ENCODE measurements around the gene ADAMTS13. TPM values are rescaled to one million over a fixed set of nuclear protein-coding genes. Genes with fewer than 3 reads are reported as not detected.
"Not testable (repeated sequence)": the region's sequence is repeated elsewhere in the genome, so short reads cannot be mapped to it uniquely, and the experiment has no call there.

ADAMTS13 gene
- polyA plus RNA-seq, 1 donor from 2014 or later, result 0.35 TPM

DNA sequence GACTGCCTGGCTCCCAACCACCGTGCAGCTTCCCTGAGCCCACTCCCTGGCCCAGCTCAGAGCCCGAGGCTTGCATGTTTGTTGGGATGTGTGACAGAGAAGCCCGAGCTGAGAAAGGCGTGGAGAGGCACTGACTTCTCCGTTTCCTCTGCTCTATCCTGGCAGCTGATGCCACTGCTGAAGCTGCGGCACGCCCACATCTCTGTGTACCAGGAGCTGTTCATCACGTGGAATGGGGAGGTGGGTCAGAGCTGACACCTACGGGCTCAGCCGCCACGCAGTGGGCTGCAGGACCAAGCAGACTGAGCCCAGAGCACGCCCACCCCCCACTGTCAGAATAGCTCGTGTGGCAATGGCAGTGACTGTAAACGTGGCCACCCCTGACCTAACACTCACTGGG is 36.7 kb upstream of the ADAMTS13 start:
- no peaks in the 10 kb centered on the region for H3K9me3 Mint-ChIP-seq
- no peak overlapping the region for H3K27ac Mint-ChIP-seq
- no peak overlapping the region for H3K4me3 Mint-ChIP-seq
- peaks cover 3% of the 10 kb centered on the region for H3K27me3 Mint-ChIP-seq
- no peaks in the 10 kb centered on the region for H3K4me1 Mint-ChIP-seq
- H3K36me3 Mint-ChIP-seq, result no peaks in the 10 kb centered on the region

DNA sequence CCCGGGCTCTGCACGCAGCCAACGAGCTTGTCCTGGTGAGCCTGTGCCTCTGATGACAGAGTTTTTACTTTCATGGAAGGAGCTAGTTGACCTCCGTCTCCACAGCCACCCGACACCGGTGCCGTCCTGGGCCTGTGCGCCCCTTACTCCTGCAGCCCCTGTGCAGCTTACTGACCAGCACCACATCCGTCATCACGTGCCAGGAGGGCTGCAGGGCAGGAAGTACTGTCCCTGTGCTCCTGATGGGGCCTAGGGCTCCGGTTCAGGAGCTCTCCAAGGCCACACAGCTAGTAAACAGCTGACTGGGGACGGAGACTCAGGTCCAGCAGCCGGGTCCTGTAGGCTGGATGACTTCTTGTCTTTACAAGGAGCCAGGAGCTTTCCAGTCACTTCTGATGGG is 35.8 kb upstream of the ADAMTS13 start:
- H3K27ac Mint-ChIP-seq, result no peak overlapping the region
- H3K9me3 Mint-ChIP-seq, result no peaks in the 10 kb centered on the region
- peaks cover 4% of the 10 kb centered on the region for H3K27me3 Mint-ChIP-seq
- no peaks in the 10 kb centered on the region for H3K36me3 Mint-ChIP-seq
- H3K4me3 Mint-ChIP-seq, result no peak overlapping the region
- H3K4me1 Mint-ChIP-seq, result no peaks in the 10 kb centered on the region

DNA sequence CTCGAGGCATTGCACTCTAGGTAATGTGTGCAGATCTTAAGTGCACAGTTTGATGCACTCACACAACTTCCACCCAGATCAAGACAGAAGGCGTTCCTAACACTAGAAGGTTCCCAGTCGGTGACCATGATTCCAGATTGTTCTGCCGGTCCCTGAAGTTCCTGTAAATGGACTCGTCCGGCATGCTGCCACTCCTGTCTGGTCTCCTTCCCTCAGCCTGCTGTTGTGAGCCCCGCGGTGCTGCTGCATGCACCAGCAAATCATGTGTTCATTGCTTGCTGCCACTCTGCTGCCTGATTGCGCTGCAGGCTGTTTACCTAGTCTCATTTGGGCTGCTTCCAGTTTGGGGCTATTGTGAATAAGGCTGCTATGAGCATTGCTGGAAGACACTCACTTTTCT is 34.5 kb upstream of the ADAMTS13 start:
- Mint-ChIP-seq H3K4me3 (no peak overlapping the region), H3K27ac (no peak overlapping the region), H3K36me3 (no peaks in the 10 kb centered on the region), H3K4me1 (no peaks in the 10 kb centered on the region), H3K27me3 (peaks cover 4% of the 10 kb centered on the region), H3K9me3 (no peaks in the 10 kb centered on the region)

DNA sequence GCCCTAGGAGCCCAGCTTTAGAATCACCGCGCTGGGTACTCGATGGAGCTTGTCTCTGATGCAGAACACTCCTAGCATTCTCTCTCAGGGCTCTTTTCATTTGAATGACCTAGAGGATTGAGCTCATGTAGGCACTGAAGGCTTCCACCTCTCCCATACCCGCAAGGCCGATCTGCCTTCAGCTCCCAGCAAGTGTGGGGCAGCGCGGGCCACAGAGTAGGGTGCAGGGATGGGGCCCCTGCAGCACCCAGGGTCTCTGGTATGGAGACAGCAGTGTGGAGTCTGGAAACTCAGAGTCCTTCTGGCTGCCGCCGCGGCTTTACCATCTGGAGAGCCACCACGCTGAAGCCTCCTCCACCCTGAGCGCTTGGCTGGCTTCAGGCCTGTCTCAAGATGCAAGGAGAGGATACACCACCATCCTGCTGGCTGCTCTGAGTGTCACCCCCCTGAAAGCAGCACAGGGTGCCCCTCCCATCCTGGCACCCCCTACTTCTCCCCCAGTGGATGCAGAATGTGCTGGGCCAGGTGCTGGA is 33.1 kb upstream of the ADAMTS13 start:
- H3K9me3 Mint-ChIP-seq, result no peaks in the 10 kb centered on the region
- peaks cover 4% of the 10 kb centered on the region for H3K27me3 Mint-ChIP-seq
- no peaks in the 10 kb centered on the region for H3K36me3 Mint-ChIP-seq
- H3K27ac Mint-ChIP-seq, result no peak overlapping the region
- H3K4me1 Mint-ChIP-seq, result no peaks in the 10 kb centered on the region
- H3K4me3 Mint-ChIP-seq, result no peak overlapping the region

DNA sequence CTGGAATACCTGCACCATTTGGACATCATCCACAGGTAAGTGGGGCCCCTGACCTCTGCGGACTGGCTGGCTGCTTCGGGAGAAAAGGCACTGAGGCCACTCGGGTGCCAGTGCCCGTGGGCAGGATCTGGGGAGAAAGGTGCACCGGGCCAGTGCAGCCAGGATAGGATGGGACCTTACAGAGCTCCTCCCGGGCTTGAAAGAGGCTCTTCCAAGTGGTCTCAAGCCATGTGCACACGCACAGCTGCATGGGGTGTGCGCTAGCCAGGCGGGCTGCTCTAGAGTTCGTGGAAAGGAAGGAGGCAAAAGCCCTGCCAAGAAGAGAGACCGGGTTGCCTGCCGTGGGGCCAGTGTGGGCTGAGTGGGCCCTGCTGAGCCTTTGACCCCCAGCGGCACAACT is 32.6 kb upstream of the ADAMTS13 start:
- no peaks in the 10 kb centered on the region for H3K4me1 Mint-ChIP-seq
- peaks cover 4% of the 10 kb centered on the region for H3K27me3 Mint-ChIP-seq
- H3K36me3 Mint-ChIP-seq, result no peaks in the 10 kb centered on the region
- peak overlapping the region in 1 of 4 donors; percentile 67 for H3K4me3 Mint-ChIP-seq
- no peaks in the 10 kb centered on the region for H3K9me3 Mint-ChIP-seq
- H3K27ac Mint-ChIP-seq, result no peak overlapping the region

DNA sequence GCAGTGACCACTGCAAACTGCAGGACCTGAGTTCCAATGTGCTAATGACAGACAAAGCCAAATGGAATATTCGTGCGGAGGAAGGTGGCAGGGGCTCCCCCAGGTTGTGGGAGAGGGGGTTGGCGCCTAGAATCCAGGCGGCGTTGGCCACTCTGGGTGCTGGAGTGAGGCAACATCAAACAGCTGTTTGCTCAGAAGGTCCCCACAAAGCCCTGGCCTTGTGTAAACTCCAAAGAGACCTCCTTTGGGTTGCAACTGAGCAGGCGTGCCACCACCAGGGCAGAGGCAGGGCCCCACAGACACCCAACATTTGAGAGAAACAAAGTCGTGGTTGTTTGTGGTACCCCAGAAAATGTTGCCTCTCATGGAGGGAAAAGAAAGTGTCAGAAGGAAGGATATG is 31.5 kb upstream of the ADAMTS13 start:
- peaks cover 4% of the 10 kb centered on the region for H3K27me3 Mint-ChIP-seq
- no peak overlapping the region for H3K27ac Mint-ChIP-seq
- H3K4me1 Mint-ChIP-seq, result no peaks in the 10 kb centered on the region
- H3K36me3 Mint-ChIP-seq, result no peaks in the 10 kb centered on the region
- H3K4me3 Mint-ChIP-seq, result no peak overlapping the region
- H3K9me3 Mint-ChIP-seq, result no peaks in the 10 kb centered on the region

DNA sequence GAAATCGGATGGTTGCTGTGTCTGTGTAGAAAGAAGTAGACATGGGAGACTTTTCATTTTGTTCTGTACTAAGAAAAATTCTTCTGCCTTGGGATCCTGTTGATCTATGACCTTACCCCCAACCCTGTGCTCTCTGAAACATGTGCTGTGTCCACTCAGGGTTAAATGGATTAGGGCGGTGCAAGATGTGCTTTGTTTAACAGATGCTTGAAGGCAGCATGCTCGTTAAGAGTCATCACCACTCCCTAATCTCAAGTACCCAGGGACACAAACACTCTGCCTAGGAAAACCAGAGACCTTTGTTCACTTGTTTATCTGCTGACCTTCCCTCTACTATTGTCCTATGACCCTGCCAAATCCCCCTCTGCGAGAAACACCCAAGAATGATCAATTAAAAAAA is 30.7 kb upstream of the ADAMTS13 start:
- H3K36me3 Mint-ChIP-seq, H3K9me3 Mint-ChIP-seq, H3K27ac Mint-ChIP-seq, H3K4me3 Mint-ChIP-seq, H3K27me3 Mint-ChIP-seq, H3K4me1 Mint-ChIP-seq: not testable (repeated sequence)

DNA sequence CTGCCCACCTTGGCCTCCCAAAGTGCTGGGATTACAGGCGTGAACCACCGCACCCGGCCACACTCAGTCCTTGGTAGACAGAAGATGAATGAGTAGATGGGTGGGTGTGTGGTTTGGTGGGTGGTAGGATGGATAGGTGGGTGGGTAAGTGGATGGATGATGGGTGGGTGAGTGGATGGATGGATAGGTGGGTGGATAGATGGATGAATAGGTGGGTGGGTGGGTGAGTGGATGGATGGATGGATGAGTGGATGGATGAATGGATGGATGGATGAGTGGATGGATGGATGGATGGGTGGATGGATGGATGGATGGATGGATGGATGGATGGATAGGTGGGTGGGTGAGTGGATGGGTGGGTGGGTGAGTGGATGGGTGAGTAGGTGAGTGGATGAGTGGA is 29.9 kb upstream of the ADAMTS13 start:
- H3K27me3 Mint-ChIP-seq, H3K4me1 Mint-ChIP-seq, H3K27ac Mint-ChIP-seq, H3K36me3 Mint-ChIP-seq, H3K9me3 Mint-ChIP-seq, H3K4me3 Mint-ChIP-seq: not testable (repeated sequence)

DNA sequence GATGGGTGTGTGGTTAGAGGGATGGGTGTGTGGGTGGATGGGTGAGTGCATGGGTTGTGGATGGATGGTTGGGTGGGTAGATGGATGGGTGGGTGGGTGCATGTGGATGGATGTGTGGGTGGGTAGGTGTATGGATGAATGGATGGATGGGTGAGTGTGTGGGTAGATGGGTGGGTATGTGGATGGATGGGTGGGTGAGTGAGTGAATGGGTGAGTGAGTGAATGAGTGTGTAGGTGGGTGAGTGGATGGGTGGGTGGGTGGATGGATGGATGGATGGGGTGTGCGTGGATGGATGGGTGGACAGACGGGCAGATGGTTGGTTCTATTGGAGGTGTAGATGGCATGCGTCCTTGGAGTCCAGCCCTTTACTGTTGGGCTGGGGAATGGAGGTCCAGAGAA is 28.8 kb upstream of the ADAMTS13 start:
- Mint-ChIP-seq H3K36me3 (no peaks in the 10 kb centered on the region), H3K27ac (no peak overlapping the region), H3K4me3 (no peak overlapping the region), H3K27me3 (peaks cover 4% of the 10 kb centered on the region), H3K9me3 (no peaks in the 10 kb centered on the region), H3K4me1 (no peaks in the 10 kb centered on the region)

DNA sequence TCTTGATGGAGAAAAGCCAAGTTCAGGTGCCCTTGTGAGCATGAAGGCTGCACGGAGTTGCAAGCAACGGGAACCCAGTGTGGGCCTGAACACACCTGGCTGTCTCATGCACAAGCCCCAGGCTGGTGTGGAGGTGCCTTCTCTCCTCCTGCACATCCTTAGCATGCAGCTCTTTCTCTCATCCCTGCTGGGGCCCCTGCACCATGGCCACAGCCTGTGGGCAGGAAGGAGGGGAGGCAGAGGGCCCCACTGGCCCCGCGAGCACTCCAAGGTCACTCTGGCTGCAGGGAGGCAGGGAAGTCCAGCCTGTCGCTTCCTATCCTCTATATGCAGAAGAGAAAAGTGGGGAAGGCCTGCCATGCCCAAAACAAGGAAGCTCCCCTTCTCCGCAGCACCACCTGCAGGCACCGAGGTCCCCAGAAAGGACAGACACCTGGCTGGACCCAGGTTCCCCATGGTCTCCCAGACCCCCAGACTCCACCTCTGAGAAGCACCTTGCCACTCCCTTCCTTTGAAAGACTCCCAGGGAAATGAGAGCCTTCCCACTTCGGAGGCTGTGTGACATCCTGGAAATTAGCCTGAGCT is 27.4 kb upstream of the ADAMTS13 start:
- peak overlapping the region in 1 of 3 donors; percentile 31 for H3K27ac Mint-ChIP-seq
- peaks cover 2% of the 10 kb centered on the region for H3K27me3 Mint-ChIP-seq
- H3K4me3 Mint-ChIP-seq, result no peak overlapping the region

DNA sequence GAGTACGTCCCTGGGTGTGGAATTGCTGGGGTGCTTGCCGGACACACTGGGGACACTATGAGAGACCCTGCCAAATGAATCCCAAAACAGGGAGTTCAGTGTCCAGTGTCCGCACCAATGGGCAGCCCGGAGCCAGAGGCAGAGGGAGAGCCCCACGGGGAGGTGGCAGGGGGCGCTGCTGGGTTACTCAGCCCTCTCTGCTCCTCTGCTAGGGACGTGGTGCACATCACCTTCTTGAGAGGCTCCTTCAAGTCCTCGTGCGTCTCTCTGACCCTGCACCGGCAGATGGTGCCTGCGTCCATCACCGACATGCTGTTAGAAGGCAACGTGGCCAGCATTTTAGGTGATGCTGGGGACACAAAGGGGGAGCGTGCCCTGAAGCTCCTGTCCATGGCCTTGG is 25.2 kb upstream of the ADAMTS13 start:
- H3K36me3 Mint-ChIP-seq, result no peaks in the 10 kb centered on the region
- H3K27ac Mint-ChIP-seq, result peak overlapping the region in 1 of 3 donors; percentile 26
- no peaks in the 10 kb centered on the region for H3K27me3 Mint-ChIP-seq
- no peak overlapping the region for H3K4me3 Mint-ChIP-seq
- H3K4me1 Mint-ChIP-seq, result no peaks in the 10 kb centered on the region
- H3K9me3 Mint-ChIP-seq, result no peaks in the 10 kb centered on the region

More for the DNA sequence above, 27.4 kb upstream of the ADAMTS13 start:
- no peaks in the 10 kb centered on the region for H3K9me3 Mint-ChIP-seq
- no peaks in the 10 kb centered on the region for H3K36me3 Mint-ChIP-seq
- H3K4me1 Mint-ChIP-seq, result no peaks in the 10 kb centered on the region

DNA sequence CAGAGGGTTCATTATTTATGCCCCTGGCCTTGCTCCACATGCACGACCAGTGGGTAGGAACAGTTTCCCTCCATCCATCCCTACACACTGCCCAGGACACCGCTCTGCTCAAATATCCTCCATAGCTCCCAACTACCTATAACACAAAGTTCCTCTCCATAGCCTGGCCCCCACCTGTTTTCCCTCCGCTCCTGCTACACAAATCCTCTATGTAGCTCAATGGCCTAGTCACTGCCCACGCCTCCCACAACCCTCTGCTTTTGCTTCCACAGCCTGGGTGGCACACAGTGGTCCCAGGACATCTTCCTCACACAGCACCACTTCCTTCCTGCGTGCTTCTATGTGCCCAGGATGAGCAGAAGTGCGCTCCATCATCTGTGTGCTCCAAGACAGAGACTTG is 24.8 kb upstream of the ADAMTS13 start:
- peak overlapping the region in 1 of 4 donors; percentile 4 for H3K4me3 Mint-ChIP-seq
- peak overlapping the region in 1 of 3 donors; percentile 26 for H3K27ac Mint-ChIP-seq
- H3K36me3 Mint-ChIP-seq, result no peaks in the 10 kb centered on the region
- no peaks in the 10 kb centered on the region for H3K9me3 Mint-ChIP-seq
- no peaks in the 10 kb centered on the region for H3K4me1 Mint-ChIP-seq
- no peaks in the 10 kb centered on the region for H3K27me3 Mint-ChIP-seq

DNA sequence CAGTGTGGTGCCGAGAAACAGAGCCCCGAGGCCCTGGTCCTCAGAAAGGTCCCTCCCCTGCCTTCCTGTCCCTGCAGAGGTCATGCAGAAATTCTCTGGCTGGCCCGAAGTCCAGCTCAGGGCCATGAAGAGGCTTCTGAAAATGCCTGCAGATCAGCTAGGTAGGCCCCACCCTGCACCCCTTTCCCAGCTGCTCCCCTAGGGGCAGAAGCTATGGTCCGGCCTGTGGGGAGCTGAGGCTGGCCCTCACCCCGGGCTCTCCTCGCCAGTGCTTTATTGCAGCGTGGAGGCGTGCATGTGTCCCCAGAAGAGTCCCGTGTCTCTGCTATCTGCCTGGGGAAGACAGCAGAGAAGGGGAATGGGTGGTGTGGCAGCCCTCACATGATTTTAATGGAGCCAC is 24.3 kb upstream of the ADAMTS13 start:
- H3K27ac Mint-ChIP-seq, result no peak overlapping the region
- no peaks in the 10 kb centered on the region for H3K36me3 Mint-ChIP-seq
- H3K9me3 Mint-ChIP-seq, result no peaks in the 10 kb centered on the region
- no peaks in the 10 kb centered on the region for H3K27me3 Mint-ChIP-seq
- H3K4me3 Mint-ChIP-seq, result no peak overlapping the region
- no peaks in the 10 kb centered on the region for H3K4me1 Mint-ChIP-seq

DNA sequence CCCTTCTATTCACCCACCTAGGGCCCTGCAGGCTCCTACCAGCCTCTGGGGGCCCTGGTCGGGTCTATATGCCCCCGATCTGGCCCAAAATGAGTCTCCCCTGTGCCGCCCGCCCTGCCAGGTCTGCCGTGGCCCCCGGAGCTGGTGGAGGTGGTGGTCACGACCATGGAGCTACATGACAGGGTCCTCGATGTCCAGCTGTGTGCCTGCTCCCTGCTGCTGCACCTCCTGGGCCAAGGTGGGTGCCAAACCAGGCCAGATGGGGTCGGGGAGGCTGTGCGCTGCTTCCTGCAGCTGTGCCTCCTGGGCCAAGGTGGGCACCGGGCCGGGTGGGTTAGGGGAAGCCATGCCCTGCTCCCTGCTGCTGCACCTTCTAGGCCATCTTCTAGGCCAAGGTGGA is 21.9 kb upstream of the ADAMTS13 start:
- H3K9me3 Mint-ChIP-seq, result no peaks in the 10 kb centered on the region
- no peaks in the 10 kb centered on the region for H3K27me3 Mint-ChIP-seq
- H3K36me3 Mint-ChIP-seq, result no peaks in the 10 kb centered on the region
- no peak overlapping the region for H3K4me3 Mint-ChIP-seq
- H3K4me1 Mint-ChIP-seq, result peaks cover 3 to 5% (median 4%) of the 10 kb centered on the region in 3 donors
- no peak overlapping the region for H3K27ac Mint-ChIP-seq

DNA sequence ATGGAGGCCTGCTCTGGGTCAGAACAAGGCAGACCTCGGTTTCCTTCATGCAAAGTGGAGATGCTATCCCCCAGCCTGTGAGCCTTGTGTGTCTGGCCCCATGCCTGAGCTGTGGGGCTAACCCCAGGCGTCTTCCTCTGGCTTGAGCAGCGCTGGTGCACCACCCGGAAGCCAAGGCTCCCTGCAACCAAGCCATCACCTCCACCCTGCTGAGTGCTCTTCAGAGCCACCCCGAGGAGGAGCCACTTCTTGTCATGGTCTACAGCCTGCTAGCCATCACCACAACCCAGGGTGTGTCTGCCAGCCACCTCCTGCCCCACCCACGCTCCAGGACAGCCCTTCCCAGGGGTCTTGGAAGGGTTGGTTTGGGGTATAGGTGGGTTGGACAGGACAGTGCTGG is 20.6 kb upstream of the ADAMTS13 start:
- no peaks in the 10 kb centered on the region for H3K36me3 Mint-ChIP-seq
- no peaks in the 10 kb centered on the region for H3K27me3 Mint-ChIP-seq
- H3K4me3 Mint-ChIP-seq, result no peak overlapping the region
- peaks cover 3 to 6% (median 4%) of the 10 kb centered on the region in 3 donors for H3K4me1 Mint-ChIP-seq
- no peaks in the 10 kb centered on the region for H3K9me3 Mint-ChIP-seq
- H3K27ac Mint-ChIP-seq, result no peak overlapping the region

DNA sequence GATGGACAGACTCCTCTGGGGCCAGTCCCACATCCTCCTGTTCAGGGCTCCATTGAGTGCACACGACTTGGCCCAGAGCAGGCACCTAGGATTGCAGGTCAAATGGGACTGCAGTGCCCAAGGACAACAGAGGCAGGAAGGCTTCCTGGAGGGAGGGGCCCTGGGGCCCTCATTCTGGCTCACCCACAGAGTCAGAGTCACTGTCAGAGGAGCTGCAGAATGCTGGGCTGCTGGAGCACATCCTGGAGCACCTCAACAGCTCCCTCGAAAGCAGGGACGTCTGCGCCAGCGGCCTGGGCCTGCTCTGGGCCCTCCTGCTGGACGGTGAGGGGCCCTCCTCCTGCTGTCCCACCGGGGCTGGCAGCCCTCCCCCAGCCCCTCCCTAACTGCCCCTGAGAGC is 19.5 kb upstream of the ADAMTS13 start:
- Mint-ChIP-seq H3K4me3 (no peak overlapping the region), H3K36me3 (no peaks in the 10 kb centered on the region), H3K4me1 (peaks cover 8 to 10% (median 9%) of the 10 kb centered on the region in 3 donors), H3K27me3 (no peaks in the 10 kb centered on the region), H3K9me3 (no peaks in the 10 kb centered on the region), H3K27ac (no peak overlapping the region)

All from IgD-negative memory B cell (primary cell).